ENCODE results near the gene CCDC138. TPM values are rescaled to one million over a fixed set of nuclear protein-coding genes. Genes with fewer than 3 reads are reported as not detected.

CCDC138 gene
- total RNA-seq, 4 donors from 2014 or later = 0.58 to 1.8 (median 1.2) TPM

DNA sequence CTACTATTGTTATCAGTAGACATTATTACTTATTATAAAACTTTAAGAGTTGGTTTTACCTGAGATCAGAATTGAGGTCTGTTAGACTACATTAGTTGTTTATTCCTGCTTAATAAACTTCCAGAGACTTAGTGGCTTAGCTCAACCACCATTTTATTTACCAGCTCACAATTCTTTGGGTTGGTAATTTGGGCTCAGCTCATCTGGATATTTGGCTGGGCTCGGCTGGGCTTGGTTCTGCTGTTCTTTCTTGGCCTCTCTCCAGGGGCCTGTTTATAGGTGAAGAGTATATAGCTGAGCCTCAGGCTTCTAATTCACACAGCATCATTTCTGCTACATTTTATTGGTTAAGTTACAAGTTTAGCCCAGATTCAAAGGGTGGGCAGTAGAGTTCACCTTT lies 67.9 kb downstream of the CCDC138 start:
- Histone ChIP-seq H3K4me3 (no peak overlapping the region), H3K9me3 (no peaks in the 10 kb centered on the region), H3K27me3 (no peaks in the 10 kb centered on the region), H3K36me3 (peaks cover 0 to 8% (median 0%) of the 10 kb centered on the region in 4 donors), H3K4me1 (no peaks in the 10 kb centered on the region), H3K27ac (replicated peaks in 1 of 4) (no peak overlapping the region)
- intact Hi-C loops (cut with DNase I) = loop anchor here (10.0 kb wide), 1 partner anchor 90 kb away; no protein-coding TSS in a partner anchor
- TF ChIP-seq EP300 (IDR thresholded peaks at IDR 0.05) = no peak
- no peak for TF ChIP-seq POLR2A (IDR thresholded peaks at IDR 0.05; ENCODE audit: low read depth)
- TF ChIP-seq, protein P1, sequence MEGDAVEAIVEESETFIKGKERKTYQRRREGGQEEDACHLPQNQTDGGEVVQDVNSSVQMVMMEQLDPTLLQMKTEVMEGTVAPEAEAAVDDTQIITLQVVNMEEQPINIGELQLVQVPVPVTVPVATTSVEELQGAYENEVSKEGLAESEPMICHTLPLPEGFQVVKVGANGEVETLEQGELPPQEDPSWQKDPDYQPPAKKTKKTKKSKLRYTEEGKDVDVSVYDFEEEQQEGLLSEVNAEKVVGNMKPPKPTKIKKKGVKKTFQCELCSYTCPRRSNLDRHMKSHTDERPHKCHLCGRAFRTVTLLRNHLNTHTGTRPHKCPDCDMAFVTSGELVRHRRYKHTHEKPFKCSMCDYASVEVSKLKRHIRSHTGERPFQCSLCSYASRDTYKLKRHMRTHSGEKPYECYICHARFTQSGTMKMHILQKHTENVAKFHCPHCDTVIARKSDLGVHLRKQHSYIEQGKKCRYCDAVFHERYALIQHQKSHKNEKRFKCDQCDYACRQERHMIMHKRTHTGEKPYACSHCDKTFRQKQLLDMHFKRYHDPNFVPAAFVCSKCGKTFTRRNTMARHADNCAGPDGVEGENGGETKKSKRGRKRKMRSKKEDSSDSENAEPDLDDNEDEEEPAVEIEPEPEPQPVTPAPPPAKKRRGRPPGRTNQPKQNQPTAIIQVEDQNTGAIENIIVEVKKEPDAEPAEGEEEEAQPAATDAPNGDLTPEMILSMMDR (IDR thresholded peaks at IDR 0.05) = no peak
- TF ChIP-seq POLR2AphosphoS5 (IDR thresholded peaks at IDR 0.05) = no peak
- DNase-seq (ENCODE audit: extremely low spot score) = no peak
- 43% methylated on average over 1 of the region's 1 CpG for WGBS

DNA sequence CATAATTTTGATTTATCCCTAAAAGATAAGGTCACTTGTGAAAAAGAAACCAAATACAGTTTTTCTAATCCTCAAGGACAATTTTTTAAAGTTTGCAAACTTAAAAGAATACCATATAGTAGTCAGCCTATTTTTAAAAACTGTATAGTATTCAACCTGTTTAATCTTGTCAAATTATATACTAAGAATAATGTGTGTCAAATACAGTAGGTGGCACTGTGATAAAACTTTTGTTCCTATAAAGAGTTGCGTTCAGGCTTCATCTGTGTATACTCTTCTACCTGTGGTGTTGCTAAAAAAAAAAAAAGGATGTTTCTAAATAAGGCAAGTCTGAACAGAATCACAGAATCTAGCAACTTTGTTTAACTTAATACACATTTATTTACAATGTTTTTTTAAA lies 68.6 kb downstream of the CCDC138 start:
- DNase-seq (ENCODE audit: extremely low spot score) = no peak
- Histone ChIP-seq H3K4me3 (no peak overlapping the region), H3K9me3 (no peaks in the 10 kb centered on the region), H3K27me3 (no peaks in the 10 kb centered on the region), H3K36me3 (peaks cover 0 to 8% (median 0%) of the 10 kb centered on the region in 4 donors), H3K4me1 (no peaks in the 10 kb centered on the region), H3K27ac (replicated peaks in 1 of 4) (no peak overlapping the region)
- intact Hi-C loops (cut with DNase I) = loop anchor here (10.0 kb wide), 1 partner anchor 90 kb away; no protein-coding TSS in a partner anchor
- WGBS = 55% methylated on average over 1 of the region's 1 CpG
- no peak for TF ChIP-seq POLR2AphosphoS5 (IDR thresholded peaks at IDR 0.05)
- TF ChIP-seq, protein P1 (IDR thresholded peaks at IDR 0.05) = peak in 2 of 3 experiments; percentile 15 to 25

DNA sequence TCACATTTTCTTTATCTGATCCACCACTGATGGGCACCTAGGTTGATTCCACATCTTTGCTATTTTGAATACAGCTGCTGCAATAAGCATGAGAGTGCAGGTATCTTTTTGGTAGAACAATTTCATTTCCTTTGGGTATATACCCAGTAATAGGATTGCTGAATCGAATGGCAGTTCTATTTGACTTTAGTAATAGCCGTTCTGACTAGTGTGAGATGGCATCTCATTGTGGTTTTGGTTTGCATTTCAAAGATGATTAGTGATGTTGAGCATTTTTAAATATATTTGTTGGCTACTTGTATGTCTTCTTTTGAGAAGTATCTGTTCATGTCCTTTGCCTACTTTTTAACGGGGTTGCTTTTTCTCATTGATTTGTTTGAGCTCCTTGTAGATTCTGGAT lies 72.3 kb downstream of the CCDC138 start:
- TF ChIP-seq POLR2A (IDR thresholded peaks at IDR 0.05; ENCODE audit: low read depth) (no peak), POLR2AphosphoS5 (IDR thresholded peaks at IDR 0.05) (no peak), EP300 (IDR thresholded peaks at IDR 0.05) (no peak)
- TF ChIP-seq, protein P1 (IDR thresholded peaks at IDR 0.05) = no peak
- Histone ChIP-seq H3K4me3 (no peak overlapping the region), H3K4me1 (no peaks in the 10 kb centered on the region), H3K36me3 (no peaks in the 10 kb centered on the region), H3K27ac (replicated peaks in 1 of 4) (no peak overlapping the region), H3K9me3 (no peaks in the 10 kb centered on the region), H3K27me3 (no peaks in the 10 kb centered on the region)
- no peak for DNase-seq (ENCODE audit: extremely low spot score)
- 78% methylated on average over 3 of the region's 3 CpGs for WGBS
- intact Hi-C loops (cut with DNase I) = loop anchor here (10.0 kb wide), 1 partner anchor 86 kb away; no protein-coding TSS in a partner anchor

DNA sequence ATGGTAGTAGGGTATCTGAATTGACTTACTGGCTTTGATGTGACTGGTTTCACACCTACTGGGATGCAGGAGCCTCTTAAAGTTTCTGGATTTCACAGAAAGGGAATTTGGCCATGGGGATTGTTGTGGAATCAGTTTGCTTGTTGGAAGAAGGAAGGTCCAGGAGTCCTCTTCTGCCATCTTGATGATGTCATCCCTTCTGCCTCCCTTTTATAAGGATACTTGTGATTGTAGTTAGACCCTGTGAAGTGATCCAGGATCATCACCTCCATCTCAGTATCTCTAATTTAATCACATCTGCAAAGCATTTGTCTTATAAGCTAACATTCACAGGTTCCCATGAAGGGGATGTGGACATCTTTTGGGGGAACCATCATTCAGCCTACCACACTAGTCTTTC lies 79.5 kb downstream of the CCDC138 start:
- TF ChIP-seq EP300 (IDR thresholded peaks at IDR 0.05) (no peak), POLR2A (IDR thresholded peaks at IDR 0.05; ENCODE audit: low read depth) (no peak), POLR2AphosphoS5 (IDR thresholded peaks at IDR 0.05) (no peak)
- TF ChIP-seq, protein P1 (IDR thresholded peaks at IDR 0.05) = no peak
- Histone ChIP-seq H3K9me3 (peaks cover 0 to 14% (median 8%) of the 10 kb centered on the region in 4 donors), H3K4me3 (no peak overlapping the region), H3K4me1 (no peaks in the 10 kb centered on the region), H3K27me3 (no peaks in the 10 kb centered on the region), H3K36me3 (no peaks in the 10 kb centered on the region), H3K27ac (replicated peaks in 1 of 4) (no peak overlapping the region)
- DNase-seq (ENCODE audit: extremely low spot score) = no peak
- intact Hi-C loops (cut with DNase I) = no loop called here

DNA sequence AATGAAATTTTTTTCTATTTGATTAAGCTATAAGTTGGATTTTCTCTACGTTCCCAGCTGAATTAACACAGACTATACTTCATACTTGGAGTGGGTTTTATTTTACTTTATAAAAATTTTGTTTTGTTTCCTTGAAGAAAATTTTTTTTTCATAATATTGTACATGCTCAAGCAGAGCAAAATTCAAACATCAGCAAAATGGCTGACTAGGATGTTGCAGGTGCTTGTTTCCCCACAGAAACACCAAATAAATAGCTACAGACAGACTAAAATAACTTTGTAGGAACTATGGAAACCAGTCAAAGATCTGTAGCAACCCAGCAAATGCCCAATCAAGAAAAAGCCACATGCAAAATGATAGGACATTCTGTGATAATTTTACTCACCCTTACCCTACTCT lies 82.3 kb downstream of the CCDC138 start:
- H3K27ac ChIP-seq (replicated peaks in 1 of 4) = no peak overlapping the region
- TF ChIP-seq EP300 (IDR thresholded peaks at IDR 0.05) (no peak), POLR2A (IDR thresholded peaks at IDR 0.05; ENCODE audit: low read depth) (no peak), POLR2AphosphoS5 (IDR thresholded peaks at IDR 0.05) (no peak)
- TF ChIP-seq, protein P1 (IDR thresholded peaks at IDR 0.05) = no peak
- DNase-seq (ENCODE audit: extremely low spot score) = no peak
- H3K36me3 ChIP-seq = no peaks in the 10 kb centered on the region
- no peak overlapping the region for H3K4me3 ChIP-seq
- peaks cover 0 to 14% (median 8%) of the 10 kb centered on the region in 4 donors for H3K9me3 ChIP-seq
- 92% methylated on average over 1 of the region's 1 CpG for WGBS
- H3K27me3 ChIP-seq = no peaks in the 10 kb centered on the region
- intact Hi-C loops (cut with DNase I) = no loop called here
- H3K4me1 ChIP-seq = no peaks in the 10 kb centered on the region
